GM19395 (cell line): ENCODE data around the gene KRTAP10-9.
"Not testable (repeated sequence)": the region's sequence is repeated elsewhere in the genome, so short reads cannot be mapped to it uniquely, and the experiment has no call there.

Experiments
- ATAC-seq: cut with Tn5 transposase; IDR thresholded peaks from one replicate; pipeline ENCODE4 v1.9.1; 2021; ENCODE audit warnings: mild to moderate bottlenecking, moderate library complexity; ENCODE audit not compliant: unreplicated experiment

KRTAP10-9 gene

GRCh38 chr21:44626673-44627143 is at the start of gene KRTAP10-9:
Gene KRTAP10-9 (plus strand): TSS chr21:44627093. CDS start chr21:44627172, 79 bp downstream.
- no peak for ATAC-seq

GRCh38 chr21:44578371-44579055 is 48.4 kb upstream of the KRTAP10-9 start:
- no peak for ATAC-seq

GRCh38 chr21:44579056-44579832 is 47.6 kb upstream of the KRTAP10-9 start:
- no peak for ATAC-seq

- ATAC-seq: no peak
Observed at GRCh38 chr21:44579833-44580144, 47.1 kb upstream of the KRTAP10-9 start.

GRCh38 chr21:44580231-44580821 is 46.6 kb upstream of the KRTAP10-9 start, which contains the start of gene KRTAP10-5:
Gene KRTAP10-5 (minus strand): TSS chr21:44580604. CDS start chr21:44580578, 26 bp downstream.
- ATAC-seq: not testable (repeated sequence)

GRCh38 chr21:44581158-44581557 is 45.7 kb upstream of the KRTAP10-9 start:
- no peak for ATAC-seq

GRCh38 chr21:44582055-44582454 is 44.8 kb upstream of the KRTAP10-9 start:
- ATAC-seq: no peak

GRCh38 chr21:44583089-44583799 is 43.6 kb upstream of the KRTAP10-9 start:
- ATAC-seq: no peak

- ATAC-seq: no peak
Observed at GRCh38 chr21:44583800-44584147, 43.1 kb upstream of the KRTAP10-9 start.

- no peak for ATAC-seq
Observed at GRCh38 chr21:44585892-44586291, 41.0 kb upstream of the KRTAP10-9 start.

- ATAC-seq: no peak
Observed at GRCh38 chr21:44589094-44589493, 37.8 kb upstream of the KRTAP10-9 start.

GRCh38 chr21:44589586-44590305 is 37.1 kb upstream of the KRTAP10-9 start:
- ATAC-seq: no peak

GRCh38 chr21:44590311-44590721 is 36.6 kb upstream of the KRTAP10-9 start:
- no peak for ATAC-seq

- ATAC-seq: not testable (repeated sequence)
Observed at GRCh38 chr21:44590897-44591800, 35.7 kb upstream of the KRTAP10-9 start.

- ATAC-seq: not testable (repeated sequence)
Observed at GRCh38 chr21:44591801-44592130, 35.1 kb upstream of the KRTAP10-9 start.

- ATAC-seq: no peak
Observed at GRCh38 chr21:44592446-44593311, 34.2 kb upstream of the KRTAP10-9 start, which contains the start of gene KRTAP10-6. Gene KRTAP10-6 (minus strand): TSS chr21:44592505. CDS start chr21:44592484, 21 bp downstream.

GRCh38 chr21:44593598-44594405 is 33.1 kb upstream of the KRTAP10-9 start:
- ATAC-seq: no peak
